GM23338 (cell line): ENCODE measurements around the gene WWOX. TPM values are rescaled to one million over a fixed set of nuclear protein-coding genes. Genes with fewer than 3 reads are reported as not detected.

Source experiments
- ATAC-seq: fragments of 200-7000 bp; cut with Tn5 transposase; 3 replicates; pipeline ENCODE4 v1.9.1; 2020
- DNase-seq: peaks from one replicate; pipeline ENCODE4 v3.0.0-alpha.2; 2015; ENCODE audit warnings: low spot score
- H2AFZ ChIP-seq: fragments of 200-600 bp; sonication (generic); 2 replicates; pipeline ENCODE4 v1.8.0; 2016; ENCODE audit warnings: antibody characterized with exemption, mild to moderate bottlenecking, moderate library complexity
- H3F3A ChIP-seq: fragments of 200-600 bp; sonication (generic); replicated peaks from 2 replicates; pipeline ENCODE4 v1.8.0; 2017; ENCODE audit warnings: antibody characterized with exemption, mixed run types, low read depth
- H3K27ac ChIP-seq: fragments of 200-600 bp; sonication (generic); 2 replicates; pipeline ENCODE4 v1.6.1; 2016; ENCODE audit warnings: low read depth
- H3K27me3 ChIP-seq: fragments of 200-600 bp; sonication (generic); 2 replicates; pipeline ENCODE4 v1.8.0; 2016; ENCODE audit warnings: mild to moderate bottlenecking, mixed run types, moderate library complexity; ENCODE audit not compliant: insufficient read depth
- H3K36me3 ChIP-seq: fragments of 200-600 bp; sonication (generic); 2 replicates; pipeline ENCODE4 v1.8.0; 2016; ENCODE audit warnings: mild to moderate bottlenecking; ENCODE audit not compliant: insufficient read depth
- H3K4me1 ChIP-seq: fragments of 200-600 bp; sonication (generic); 2 replicates; pipeline ENCODE4 v1.8.0; 2016; ENCODE audit warnings: mild to moderate bottlenecking, moderate library complexity; ENCODE audit not compliant: insufficient read depth
- H3K4me2 ChIP-seq: fragments of 200-600 bp; sonication (generic); 2 replicates; pipeline ENCODE4 v1.7.1; 2017; ENCODE audit warnings: mixed run types
- H3K4me3 ChIP-seq: fragments of 200-600 bp; sonication (generic); 2 replicates; pipeline ENCODE4 v1.6.1; 2016; ENCODE audit warnings: mixed run types
- H3K79me2 ChIP-seq: fragments of 200-600 bp; sonication (generic); replicated peaks from 2 replicates; pipeline ENCODE4 v1.8.0; 2017; ENCODE audit warnings: mild to moderate bottlenecking; ENCODE audit not compliant: insufficient read depth
- H3K9me2 ChIP-seq: fragments of 200-600 bp; sonication (generic); 2 replicates; pipeline ENCODE4 v1.8.0; 2017; ENCODE audit not compliant: insufficient read depth
- H4K20me1 ChIP-seq: fragments of 200-600 bp; sonication (generic); replicated peaks from 2 replicates; pipeline ENCODE4 v1.8.0; 2017; ENCODE audit warnings: mild to moderate bottlenecking; ENCODE audit not compliant: insufficient read depth
- H3K27ac Mint-ChIP-seq: 2 replicates; pipeline ENCODE4 v1.8.0; 2020; ENCODE audit warnings: inconsistent platforms, mild to moderate bottlenecking, moderate library complexity, mixed read lengths
- H3K27me3 Mint-ChIP-seq: 3 replicates; pipeline ENCODE4 v1.8.0; 2022; ENCODE audit warnings: low read depth, mild to moderate bottlenecking, moderate library complexity, mixed read lengths, inconsistent platforms; ENCODE audit not compliant: insufficient read depth, poor library complexity
- H3K36me3 Mint-ChIP-seq: 3 replicates; pipeline ENCODE4 v1.8.0; 2021; ENCODE audit warnings: low read depth, mild to moderate bottlenecking, inconsistent platforms, moderate library complexity, mixed read lengths
- H3K4me1 Mint-ChIP-seq: 3 replicates; pipeline ENCODE4 v1.8.0; 2020; ENCODE audit warnings: mild to moderate bottlenecking, inconsistent platforms, mixed read lengths
- H3K4me3 Mint-ChIP-seq: 3 replicates; pipeline ENCODE4 v1.8.0; 2021; ENCODE audit warnings: moderate library complexity, mild to moderate bottlenecking, inconsistent platforms, mixed read lengths
- H3K9me3 Mint-ChIP-seq: 3 replicates; pipeline ENCODE4 v1.8.0; 2020; ENCODE audit warnings: moderate library complexity, mild to moderate bottlenecking, inconsistent platforms, mixed read lengths
- CREB1 ChIP-seq: fragments of 250-450 bp; sonication (Bioruptor Pico); IDR thresholded peaks from 2 replicates; pipeline ENCODE4 v1.5.0; 2020; ENCODE audit warnings: low read depth, mild to moderate bottlenecking, moderate library complexity
- CTCF ChIP-seq, 2 experiments: fragments of 200-600 bp in 1 of 2; sonication (generic) in 1 of 2; conservative IDR thresholded peaks; 2 replicates each; pipeline versions ENCODE4 v1.5.1 to v1.6.1; 2016 to 2017; ENCODE audit warnings: antibody characterized with exemption in 2 of 2, low read depth in 2 of 2, mild to moderate bottlenecking in 2 of 2, moderate library complexity in 1 of 2
- ETS1 ChIP-seq: IDR thresholded peaks from 2 replicates; pipeline ENCODE4 v1.6.1; 2016; ENCODE audit warnings: antibody characterized with exemption
- EZH2phosphoT487 ChIP-seq: fragments of 200-600 bp; sonication (generic); IDR thresholded peaks from one replicate; pipeline ENCODE4 v1.8.1; 2018; ENCODE audit warnings: antibody characterized with exemption; ENCODE audit not compliant: unreplicated experiment
- JUNB ChIP-seq: IDR thresholded peaks from one replicate; pipeline ENCODE4 v1.6.1; 2016; ENCODE audit warnings: antibody characterized with exemption; ENCODE audit not compliant: unreplicated experiment
- NANOG ChIP-seq: IDR thresholded peaks from 2 replicates; pipeline ENCODE4 v1.6.1; 2016; ENCODE audit warnings: antibody characterized with exemption, borderline replicate concordance
- POLR2AphosphoS5 ChIP-seq: IDR thresholded peaks from 2 replicates; pipeline ENCODE4 v1.6.1; 2016; ENCODE audit warnings: antibody characterized with exemption, low read depth
- REST ChIP-seq: IDR thresholded peaks from one replicate; pipeline ENCODE4 v1.6.1; 2018; ENCODE audit warnings: antibody characterized with exemption; ENCODE audit not compliant: unreplicated experiment
- STAT1 ChIP-seq: IDR thresholded peaks from one replicate; pipeline ENCODE4 v1.6.1; 2016; ENCODE audit warnings: antibody characterized with exemption; ENCODE audit not compliant: unreplicated experiment
- ZNF114 ChIP-seq: fragments of 250-450 bp; sonication (Bioruptor Pico); IDR thresholded peaks from 2 replicates; pipeline ENCODE4 v1.5.0; 2020; ENCODE audit warnings: mild to moderate bottlenecking, moderate library complexity
- ZNF462 ChIP-seq: fragments of 250-450 bp; sonication (Bioruptor Pico); IDR thresholded peaks from 2 replicates; pipeline ENCODE4 v1.5.0; 2020; ENCODE audit warnings: mild to moderate bottlenecking, moderate library complexity
- polyA plus RNA-seq: library from polyadenylated mRNA; unstranded; fragments of >200 nt; fragmentation: Nextera tagmentation; extraction: Ambion mirVana; gene quantifications from 2 replicates; pipeline ENCODE4 v1.2.1, GENCODE V29; 2016
- total RNA-seq: library from RNA; depleted of rRNA; stranded (reverse); fragments of >200 nt; shearing (Covaris generic); gene quantifications from 2 replicates; pipeline ENCODE4 v1.2.3, GENCODE V29; 2014

Gene WWOX
- total and polyA plus RNA-seq, 2 experiments from 2014 or later, result 10.0 to 19.3 TPM

GRCh38 chr16:78773706-78774105 is 674.3 kb downstream of the WWOX start (continued):
- TF ChIP-seq POLR2AphosphoS5 (no peak), ZNF462 (CRISPR knock-in tag) (no peak), JUNB (no peak), CREB1 (CRISPR knock-in tag) (no peak), STAT1 (no peak), EZH2phosphoT487 (no peak), ZNF114 (CRISPR knock-in tag) (no peak)

- H3K4me1 Mint-ChIP-seq, result peaks cover under 1% of the 10 kb centered on the region; the same call in 2 of the 3 replicates
- no peaks in the 10 kb centered on the region for H3K27me3 ChIP-seq
- H3K4me1 ChIP-seq, result no peaks in the 10 kb centered on the region
- H3K4me3 Mint-ChIP-seq, result no peak overlapping the region
- H3K27ac Mint-ChIP-seq, result no peak overlapping the region
- no peak overlapping the region for H2AFZ ChIP-seq
- H3K27ac ChIP-seq, result no peak overlapping the region
- H3K36me3 Mint-ChIP-seq, result peaks cover 2% of the 10 kb centered on the region; the same call in 1 of the 3 replicates
- peaks cover 2% of the 10 kb centered on the region; the same call in 1 of the 2 replicates for H3K9me2 ChIP-seq
- peaks cover 5% of the 10 kb centered on the region; the same call in 2 of the 3 replicates for H3K9me3 Mint-ChIP-seq
- H3K4me3 ChIP-seq, result no peak overlapping the region
- H4K20me1 ChIP-seq, result no peaks in the 10 kb centered on the region
- peaks cover 2% of the 10 kb centered on the region for H3K27me3 Mint-ChIP-seq
- no peak for ATAC-seq
- DNase-seq, result no peak
- H3K36me3 ChIP-seq, result no peaks in the 10 kb centered on the region
- no peaks in the 10 kb centered on the region for H3F3A ChIP-seq
- H3K4me2 ChIP-seq, result no peak overlapping the region
- H3K79me2 ChIP-seq, result no peaks in the 10 kb centered on the region
- no peak for TF ChIP-seq STAT1
- TF ChIP-seq ZNF114 (CRISPR knock-in tag), result no peak
- TF ChIP-seq EZH2phosphoT487, result no peak
- TF ChIP-seq NANOG, result no peak
- TF ChIP-seq CTCF (conservative IDR thresholded peaks at IDR 0.05; ENCODE audit: low read depth in 2 of 2), result no peak
- no peak for TF ChIP-seq ETS1
- no peak for TF ChIP-seq REST
Measured at GRCh38 chr16:78775161-78775561, 675.7 kb downstream of the WWOX start.
